GM21526 (cell line): ENCODE data around the gene ADGRB3.
"Not testable (repeated sequence)": the region's sequence is repeated elsewhere in the genome, so short reads cannot be mapped to it uniquely, and the experiment has no call there.

Experiments
- ATAC-seq: cut with Tn5 transposase; IDR thresholded peaks from one replicate; pipeline ENCODE4 v1.9.1; 2021; ENCODE audit warnings: moderate library complexity; ENCODE audit not compliant: unreplicated experiment, low FRiP score

ADGRB3 gene

DNA sequence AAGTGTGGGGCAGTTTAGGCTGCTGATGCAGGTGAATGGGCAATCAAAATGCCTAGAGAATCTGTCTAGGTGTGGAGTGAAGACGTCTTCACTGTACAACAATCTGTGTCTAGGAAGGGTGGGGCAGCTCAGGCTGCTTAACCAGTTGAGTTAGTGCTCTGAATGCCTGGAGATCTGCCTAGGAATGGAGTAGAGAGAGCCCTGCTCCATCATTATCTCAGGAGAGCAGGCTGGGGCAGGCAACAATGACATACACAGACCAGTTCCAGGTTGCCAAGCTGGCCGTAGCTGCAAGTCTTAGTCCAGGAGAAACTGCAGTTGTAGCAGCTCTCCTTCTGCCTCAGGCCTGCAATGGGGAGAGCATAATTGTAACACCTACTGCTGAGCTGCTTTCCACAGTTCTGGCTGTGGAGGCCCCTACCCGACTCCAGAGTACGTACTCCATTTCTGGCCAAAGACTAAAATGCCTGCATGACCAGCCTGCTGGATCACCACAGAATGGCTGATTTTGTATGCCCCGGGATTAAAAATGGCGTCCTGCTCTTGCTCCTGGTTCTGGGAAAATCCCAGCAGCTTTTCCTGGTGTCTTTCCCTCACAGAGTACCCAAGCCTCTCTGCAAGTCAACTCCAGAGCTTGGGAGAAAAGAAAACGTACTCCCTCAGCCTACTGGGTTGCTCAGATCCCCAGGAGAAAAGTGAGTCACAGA is 545.4 kb downstream of the ADGRB3 start:
- no peak for ATAC-seq

DNA sequence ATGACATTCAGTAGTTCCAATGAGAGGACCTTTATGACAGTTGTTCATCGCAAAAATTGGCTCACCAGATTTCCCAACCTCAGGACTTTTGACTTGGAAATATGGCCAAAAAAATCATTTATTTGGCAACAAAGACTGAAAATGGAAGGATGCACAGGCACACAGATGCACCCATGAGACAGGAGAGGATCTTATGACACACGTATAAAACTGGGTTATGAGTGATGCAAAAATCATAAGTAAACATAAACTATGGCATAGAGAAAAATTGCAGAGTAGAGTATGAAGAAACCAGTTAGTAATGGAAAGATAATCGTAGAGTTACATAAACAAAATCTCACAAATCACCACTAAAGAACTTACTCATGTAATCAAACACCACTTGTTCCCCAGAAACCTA is 546.9 kb downstream of the ADGRB3 start:
- ATAC-seq = no peak

DNA sequence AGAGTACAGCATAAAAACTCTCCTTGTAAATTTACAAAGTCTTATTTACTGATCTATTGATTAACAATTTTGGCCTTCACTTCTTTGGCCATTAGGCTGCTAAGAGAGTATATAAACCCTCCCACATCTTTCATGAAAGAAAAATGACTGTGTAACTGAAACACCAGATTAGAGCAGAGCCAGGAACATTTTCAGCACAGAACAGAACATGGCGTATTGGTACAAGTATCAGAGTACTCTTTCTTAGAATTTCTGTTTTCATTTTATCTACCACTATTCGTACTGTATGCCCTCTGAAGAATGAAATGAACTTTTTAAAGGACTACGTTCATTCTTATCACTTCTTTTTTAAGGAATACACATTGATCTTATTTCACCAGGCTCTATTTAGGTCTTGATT is 550.2 kb downstream of the ADGRB3 start:
- ATAC-seq = no peak

DNA sequence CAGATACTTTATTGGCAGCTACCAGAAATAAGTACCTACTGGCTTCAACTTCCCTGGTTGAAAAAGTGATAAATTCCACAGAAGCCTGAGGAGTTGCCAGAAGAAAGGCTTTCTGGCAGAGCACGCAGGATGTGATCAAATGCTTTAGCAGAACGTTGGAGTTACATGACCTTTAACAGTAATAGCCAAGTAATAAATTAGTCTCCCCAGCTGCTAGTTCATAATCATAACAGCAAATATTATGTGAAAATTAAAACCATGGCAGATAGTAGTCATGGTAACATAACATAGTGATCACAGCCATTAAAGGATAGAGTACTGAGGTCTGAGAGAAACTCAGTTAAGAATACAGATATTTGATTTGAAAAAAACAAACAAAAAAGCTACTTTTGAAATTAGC is 567.7 kb downstream of the ADGRB3 start:
- no peak for ATAC-seq

DNA sequence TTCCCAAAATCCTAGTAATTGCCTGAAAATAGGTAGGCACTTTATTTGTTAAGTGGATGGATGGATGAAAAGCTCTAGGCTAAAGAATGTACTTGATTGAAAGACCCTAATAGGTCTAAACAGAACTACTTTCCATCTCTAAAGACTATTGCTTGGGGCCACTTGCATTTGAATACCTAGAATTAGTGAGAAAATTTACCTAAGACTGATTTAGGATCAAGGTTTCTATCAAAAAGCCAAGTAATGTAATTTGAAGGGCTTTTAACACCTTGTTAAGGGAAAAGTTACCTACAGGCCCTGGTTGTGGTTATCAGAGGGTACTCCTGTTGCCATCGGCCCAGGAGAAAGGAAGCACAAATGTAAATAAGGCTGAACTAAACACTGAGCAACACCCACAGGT is 581.0 kb downstream of the ADGRB3 start:
- no peak for ATAC-seq

DNA sequence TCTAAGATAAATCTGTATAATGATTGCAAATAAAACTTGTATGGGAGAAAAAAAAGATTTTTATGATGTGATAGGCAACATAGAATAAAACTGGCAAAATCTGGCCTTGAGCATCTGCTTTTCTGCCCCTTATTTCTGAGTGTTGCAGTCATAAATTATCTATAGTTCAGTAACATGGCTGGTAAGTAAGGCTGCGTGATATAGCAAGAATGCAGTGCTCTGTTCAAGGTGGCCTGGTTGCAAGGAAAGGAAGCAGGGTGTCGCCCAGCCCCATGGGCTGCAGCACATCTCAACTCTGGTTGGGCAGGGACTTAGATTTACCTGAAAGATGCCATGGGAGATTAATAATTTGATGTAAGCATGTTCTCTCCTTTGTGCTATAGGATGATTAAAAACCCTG is 582.3 kb downstream of the ADGRB3 start:
- no peak for ATAC-seq

DNA sequence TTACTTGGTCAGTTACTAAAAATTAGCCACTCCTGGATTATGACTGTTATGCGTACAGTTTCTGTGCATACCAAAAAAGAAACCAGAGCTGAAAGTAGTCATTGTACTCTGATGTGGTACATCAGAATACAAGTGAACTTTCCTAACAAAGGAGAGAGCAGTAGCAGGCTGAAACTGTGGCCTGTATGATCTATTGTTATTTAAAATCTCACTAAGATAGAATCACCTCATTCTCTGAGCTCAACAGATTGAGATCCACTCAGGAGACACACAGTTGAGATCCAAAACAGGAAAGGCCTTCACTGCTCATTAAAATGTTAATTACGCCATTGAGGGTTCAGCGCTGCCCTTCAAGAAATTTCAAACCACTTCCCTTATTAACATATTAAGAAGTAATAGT is 585.3 kb downstream of the ADGRB3 start:
- ATAC-seq = no peak

DNA sequence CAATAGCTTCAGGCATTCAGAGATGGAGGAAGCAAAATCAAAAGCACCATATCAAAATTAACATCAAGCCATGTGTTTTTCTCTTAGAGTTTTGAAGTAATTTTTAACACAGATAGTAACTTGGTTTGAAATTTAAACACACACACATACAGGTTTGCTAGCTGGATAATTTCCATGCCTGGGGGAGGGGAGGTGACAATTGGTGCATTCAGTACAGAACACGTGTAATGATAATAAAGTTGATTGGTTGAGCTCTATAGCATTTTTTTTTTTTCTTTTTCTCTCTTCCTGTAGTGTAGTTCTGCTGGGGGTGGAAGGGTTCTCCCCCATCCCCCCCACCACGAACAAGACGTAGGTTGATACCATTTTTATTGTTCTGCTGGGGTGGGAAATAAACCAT is 596.9 kb downstream of the ADGRB3 start:
- no peak for ATAC-seq

DNA sequence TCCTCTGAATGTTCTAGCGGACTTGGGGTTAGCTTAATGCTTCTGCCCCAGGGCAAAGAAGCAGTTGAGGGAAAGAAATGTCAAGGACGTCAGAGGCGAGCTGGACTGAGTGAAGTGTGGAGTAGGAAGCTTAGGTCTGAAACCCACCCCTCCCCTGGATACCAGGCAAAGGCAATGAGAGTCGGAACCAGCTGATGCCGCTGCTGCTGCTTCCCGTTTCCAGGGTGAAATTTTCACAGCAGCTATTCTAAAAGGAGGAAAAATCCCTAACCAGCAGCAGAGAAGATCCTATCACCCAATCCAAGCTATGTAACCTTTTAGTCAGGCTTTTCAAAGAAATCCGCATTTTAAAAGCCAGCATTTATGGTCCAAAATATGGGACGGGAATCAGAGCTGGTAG is 597.4 kb downstream of the ADGRB3 start:
- ATAC-seq = no peak

DNA sequence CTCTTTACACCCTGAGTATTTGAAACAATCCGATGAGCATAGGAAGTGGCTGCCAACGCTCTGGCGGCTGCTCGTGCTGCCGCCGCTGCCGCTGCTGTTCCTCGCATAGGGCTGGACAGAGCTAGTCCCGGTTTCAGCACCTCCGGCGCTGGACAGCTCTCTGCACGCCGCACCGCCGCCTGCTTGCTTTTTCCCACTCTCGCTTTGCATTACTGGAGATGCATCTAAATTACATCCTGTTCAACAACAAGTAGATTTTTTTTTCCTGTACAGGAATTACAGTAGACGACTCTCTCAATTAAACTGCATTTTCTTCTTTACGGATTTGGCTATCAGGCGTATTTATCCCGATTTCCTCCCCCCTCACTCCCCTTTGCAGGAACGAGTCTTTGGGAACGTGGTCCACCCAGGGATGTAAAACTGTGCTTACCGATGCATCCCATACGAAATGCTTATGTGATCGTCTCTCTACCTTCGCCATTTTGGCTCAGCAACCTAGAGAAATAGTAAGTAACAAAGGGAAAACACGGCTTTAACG is 597.9 kb downstream of the ADGRB3 start:
- peak; percentile 98 for ATAC-seq

DNA sequence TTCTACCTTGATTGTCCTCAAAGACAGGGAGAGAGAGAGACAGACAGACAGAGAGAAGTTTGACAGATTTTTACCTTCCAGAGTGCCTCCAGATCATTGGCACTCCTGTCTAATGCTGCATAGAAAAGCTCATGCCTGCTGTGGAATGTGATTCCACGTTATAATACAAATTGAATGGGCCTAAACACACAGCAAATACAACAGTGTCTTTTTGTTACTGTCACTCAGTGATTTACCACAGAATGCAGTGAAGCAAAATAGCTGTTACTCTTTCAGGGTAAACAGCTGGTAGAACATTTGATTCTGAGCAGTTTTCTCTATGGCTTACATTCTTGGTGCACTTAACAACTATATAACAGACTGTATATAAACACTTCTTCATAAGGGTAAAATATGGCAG is 603.0 kb downstream of the ADGRB3 start:
- ATAC-seq = no peak

DNA sequence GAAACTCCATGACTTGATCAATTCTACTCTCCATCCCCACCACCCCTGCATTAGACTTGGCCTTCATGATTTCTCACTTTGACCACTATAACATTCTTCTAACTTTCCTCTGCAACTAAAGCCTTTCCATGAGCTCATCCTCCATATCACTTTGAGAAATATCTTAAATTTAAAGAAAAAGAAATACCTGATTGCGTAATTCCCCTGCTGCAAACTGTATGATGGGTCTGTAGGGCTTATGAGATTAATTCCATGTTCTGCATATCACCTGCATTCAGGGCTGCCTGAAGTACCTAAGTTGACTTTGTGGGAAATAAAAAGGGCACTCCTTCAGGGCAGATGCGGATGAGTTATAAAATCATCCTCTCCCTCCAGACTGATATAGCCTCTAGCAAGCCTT is 611.9 kb downstream of the ADGRB3 start:
- no peak for ATAC-seq

DNA sequence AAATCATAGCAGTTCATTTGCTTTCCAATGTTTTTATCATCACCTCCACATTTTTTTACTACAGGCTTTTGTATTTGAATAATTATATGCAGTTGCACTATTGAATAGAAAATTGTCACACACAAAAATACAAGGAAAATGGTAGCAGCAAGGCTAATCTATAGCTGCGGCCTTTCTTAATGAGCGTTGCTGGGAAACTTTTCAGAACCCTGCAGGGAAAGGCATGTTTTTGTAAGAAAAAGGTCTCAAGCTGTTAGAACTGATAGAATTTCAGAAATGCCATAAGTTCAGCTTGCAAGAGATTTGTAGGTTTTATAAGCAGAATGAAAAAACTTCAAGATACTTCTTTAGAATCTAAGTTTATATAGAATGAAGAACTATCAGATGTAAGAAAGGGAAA is 625.9 kb downstream of the ADGRB3 start:
- no peak for ATAC-seq

DNA sequence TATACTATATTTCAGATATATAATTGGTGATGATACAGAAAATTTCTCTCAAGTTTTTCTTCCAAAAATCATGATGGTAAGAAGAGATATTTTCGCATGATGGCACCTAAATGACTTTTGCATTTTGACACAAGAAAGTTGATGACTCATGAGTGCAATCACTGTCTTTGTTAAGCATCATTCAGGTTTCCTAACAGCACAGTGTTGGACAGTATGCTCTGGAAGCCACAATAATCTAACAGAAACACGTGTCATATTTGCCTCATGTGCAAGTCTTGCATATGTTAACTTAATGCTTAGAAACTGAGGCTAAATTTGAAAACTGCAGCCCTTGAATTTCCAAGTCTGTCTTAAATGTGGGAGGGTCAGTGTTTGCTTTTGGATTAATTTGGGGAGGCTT is 628.2 kb downstream of the ADGRB3 start:
- ATAC-seq = no peak

DNA sequence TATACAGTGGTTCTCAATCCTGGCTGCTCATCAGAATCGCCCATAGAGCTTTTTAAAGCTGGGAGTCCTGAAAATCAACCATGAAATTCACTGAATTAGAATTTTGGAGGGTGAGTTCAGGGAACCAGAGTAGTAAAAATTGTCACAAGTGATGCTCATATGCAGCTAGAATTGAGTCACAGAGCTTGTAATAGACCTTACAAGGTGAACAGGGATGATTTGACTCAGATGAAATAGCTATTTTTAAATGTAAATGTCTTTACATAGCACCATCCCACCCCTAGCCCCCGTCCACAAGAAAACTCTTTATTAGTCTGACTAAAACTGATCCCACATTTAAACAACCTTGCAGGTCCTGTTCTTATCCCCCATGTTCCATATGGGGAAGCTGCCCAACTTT is 630.0 kb downstream of the ADGRB3 start:
- ATAC-seq = no peak

DNA sequence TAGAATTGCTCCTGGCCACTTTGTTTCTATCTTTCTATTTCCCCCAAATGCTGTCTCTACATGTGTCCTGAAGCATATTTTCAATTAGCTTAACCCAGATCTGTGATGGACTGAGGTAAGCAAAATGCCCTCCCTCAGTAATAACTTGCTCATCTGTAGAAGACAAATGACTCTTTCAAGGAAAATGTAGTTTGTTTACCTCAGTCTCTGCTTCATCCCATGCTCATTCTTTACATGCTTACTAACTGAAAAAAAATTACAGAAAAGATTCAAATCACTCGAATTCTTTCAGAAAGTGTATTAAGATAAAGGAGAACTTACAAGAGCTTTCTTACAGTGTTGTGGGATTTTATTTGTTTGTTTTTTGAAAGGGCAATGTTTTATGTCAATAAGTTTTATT is 630.6 kb downstream of the ADGRB3 start:
- ATAC-seq = no peak

DNA sequence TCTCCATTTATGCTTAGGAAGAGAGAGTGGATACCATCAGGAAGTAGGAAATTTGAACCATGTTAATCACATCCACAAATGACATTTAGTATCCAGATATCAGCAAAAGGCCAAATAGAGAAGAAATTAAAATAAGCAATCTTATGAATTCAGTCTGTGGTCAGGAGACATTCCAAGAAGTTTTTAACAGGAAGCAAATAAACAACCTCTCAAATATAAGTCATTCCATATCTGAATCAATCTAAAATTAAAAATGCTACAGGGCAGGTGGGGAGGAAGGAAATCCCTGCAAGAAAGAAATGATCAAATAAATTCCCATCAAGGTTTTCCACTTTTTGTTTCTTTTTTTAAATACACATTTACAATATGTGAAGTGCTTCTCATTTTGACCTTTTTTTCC is 641.1 kb downstream of the ADGRB3 start:
- ATAC-seq = no peak

DNA sequence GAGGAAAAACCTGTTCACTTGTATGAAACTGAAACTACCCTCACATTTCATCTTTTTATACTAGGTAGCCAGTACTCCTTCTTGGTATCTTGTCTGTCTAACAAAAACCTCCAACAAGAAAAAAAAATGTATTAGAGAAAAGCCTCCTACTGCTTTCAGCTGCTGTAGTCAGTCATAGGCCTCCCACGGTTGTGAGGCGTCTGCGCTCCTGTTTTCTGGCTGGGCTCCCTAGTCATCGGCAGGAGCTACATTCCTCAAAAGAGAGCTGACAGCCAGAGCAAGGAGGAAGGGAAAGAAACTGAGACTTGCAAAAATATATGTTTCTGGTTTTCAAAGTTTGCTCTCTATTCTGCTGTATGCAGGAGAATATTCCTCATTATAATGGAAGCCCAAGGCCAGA is 644.7 kb downstream of the ADGRB3 start:
- ATAC-seq = no peak

DNA sequence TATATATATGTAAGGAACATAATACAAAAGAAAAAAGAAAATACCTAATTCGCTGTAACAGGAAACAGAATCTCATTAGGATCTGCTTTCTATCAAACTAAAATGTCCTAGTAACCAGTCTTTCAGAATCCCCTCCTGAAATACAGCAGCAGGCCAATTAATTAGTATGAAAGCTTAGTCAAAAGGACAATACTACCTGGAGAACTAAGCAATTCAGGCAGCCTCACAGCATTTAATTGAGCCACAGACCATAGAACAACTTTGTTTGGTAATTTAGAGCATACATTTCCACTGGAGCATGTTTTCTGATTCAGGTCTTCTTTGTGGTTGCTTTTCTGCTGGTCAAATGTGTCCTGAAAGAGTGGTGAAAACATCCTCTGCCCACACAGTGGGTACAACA is 645.8 kb downstream of the ADGRB3 start:
- ATAC-seq = no peak

DNA sequence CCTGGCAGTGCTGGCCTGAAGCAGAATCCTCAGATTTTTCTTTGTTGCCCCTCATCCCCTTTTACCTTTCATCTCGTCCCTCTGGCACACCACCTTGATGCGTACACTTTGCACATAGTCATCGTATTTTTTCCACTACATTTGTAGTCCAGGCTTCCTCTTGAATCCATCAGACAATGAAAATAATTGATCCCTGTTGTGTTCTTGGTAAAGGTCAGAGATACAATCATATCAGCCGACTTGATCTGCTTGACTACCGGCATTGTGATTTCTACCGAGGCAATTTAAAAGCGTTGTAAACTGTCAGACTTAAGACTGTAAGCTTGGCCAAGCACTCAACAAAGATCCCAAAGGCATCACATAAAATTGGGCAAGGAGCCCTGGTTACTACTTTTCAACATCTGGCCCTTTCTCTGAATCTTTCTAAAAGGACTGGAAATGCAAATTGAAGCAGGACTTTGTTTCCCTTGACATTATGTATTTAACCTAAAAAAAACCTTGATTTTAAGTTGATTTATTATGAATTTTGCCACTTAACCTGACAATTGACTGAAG is 649.2 kb downstream of the ADGRB3 start:
- no peak for ATAC-seq

DNA sequence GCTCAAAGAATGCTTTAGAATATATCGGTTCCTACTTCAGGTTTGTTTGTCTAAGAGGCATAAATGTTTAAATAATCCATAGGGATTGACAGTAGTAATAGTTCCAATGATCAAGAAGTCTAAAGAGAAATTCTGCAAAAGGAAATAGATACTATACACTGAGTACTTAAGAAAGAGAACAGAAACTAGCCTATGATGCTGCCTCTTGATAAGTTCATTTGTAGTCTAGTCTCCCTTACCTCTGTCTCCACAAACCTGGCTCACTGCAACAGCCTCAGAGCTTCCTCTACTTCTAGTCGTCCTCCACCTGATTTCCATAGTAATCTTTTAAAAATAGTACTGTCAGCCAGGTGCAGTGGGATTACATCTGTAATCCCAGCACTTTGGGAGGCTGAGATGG is 650.0 kb downstream of the ADGRB3 start:
- ATAC-seq = no peak

DNA sequence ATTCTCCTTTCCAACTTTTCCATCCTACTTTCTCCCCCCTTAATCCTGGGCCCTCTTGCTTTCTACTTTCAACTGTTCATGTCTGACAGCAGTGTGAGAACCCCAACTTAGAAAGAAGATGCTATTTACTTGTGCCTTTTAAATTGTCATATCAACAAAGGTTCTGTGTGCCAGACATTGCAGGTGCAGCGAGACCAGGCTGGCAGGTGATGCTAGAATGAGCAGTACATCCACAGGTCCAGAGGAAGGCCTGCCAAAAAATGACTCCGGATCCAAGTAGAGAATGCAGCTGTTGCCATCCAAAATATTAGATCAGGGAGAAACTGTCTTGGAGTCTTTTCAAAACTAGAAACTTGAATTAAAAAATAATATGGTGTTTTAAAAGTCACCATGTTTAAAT is 651.2 kb downstream of the ADGRB3 start:
- no peak for ATAC-seq

DNA sequence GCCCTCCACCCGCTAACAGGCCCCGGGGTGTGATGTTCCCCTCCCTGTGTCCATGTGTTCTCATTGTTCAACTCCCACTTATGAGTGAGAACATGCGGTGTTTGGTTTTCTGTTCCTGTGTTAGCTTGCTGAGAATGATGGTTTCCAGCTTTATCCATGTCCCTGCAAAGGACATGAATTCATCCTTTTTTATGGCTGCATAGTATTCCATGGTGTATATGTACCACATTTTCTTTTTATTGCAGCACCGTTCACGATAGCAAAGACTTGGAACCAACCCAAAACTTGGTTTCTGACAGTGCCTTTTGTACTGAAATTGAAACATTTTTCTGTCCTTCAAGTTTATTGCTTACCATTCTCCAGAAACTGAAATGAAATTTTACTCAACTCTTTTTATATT is 653.1 kb downstream of the ADGRB3 start:
- ATAC-seq = not testable (repeated sequence)
